Measurements from ENCODE around the gene BPIFB2.

Gene BPIFB2

GRCh38 chr20:32984631-32985354 lies 22.7 kb upstream of the BPIFB2 start:
- ChIA-PET POLR2A (no interaction called here), CTCF (interaction anchor here (0.6 kb wide), 1 partner anchor 17 kb away, joined by 3 read pairs; no protein-coding TSS in a partner anchor)
- H3K4me3 ChIP-seq (ENCODE audit: low read depth, low read length) = no peak overlapping the region
- TF ChIP-seq, protein P1, sequence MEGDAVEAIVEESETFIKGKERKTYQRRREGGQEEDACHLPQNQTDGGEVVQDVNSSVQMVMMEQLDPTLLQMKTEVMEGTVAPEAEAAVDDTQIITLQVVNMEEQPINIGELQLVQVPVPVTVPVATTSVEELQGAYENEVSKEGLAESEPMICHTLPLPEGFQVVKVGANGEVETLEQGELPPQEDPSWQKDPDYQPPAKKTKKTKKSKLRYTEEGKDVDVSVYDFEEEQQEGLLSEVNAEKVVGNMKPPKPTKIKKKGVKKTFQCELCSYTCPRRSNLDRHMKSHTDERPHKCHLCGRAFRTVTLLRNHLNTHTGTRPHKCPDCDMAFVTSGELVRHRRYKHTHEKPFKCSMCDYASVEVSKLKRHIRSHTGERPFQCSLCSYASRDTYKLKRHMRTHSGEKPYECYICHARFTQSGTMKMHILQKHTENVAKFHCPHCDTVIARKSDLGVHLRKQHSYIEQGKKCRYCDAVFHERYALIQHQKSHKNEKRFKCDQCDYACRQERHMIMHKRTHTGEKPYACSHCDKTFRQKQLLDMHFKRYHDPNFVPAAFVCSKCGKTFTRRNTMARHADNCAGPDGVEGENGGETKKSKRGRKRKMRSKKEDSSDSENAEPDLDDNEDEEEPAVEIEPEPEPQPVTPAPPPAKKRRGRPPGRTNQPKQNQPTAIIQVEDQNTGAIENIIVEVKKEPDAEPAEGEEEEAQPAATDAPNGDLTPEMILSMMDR (IDR thresholded peaks at IDR 0.05; ENCODE audit: insufficient read depth, low read length, missing control alignments) = no peak
- DNase-seq (ENCODE audit: low read depth, low spot score) = no peak

GRCh38 chr20:32985596-32985995 lies 21.9 kb upstream of the BPIFB2 start:
- no peak overlapping the region for H3K4me3 ChIP-seq (ENCODE audit: low read depth, low read length)
- no peak for DNase-seq (ENCODE audit: low read depth, low spot score)
- ChIA-PET CTCF (no interaction called here), POLR2A (no interaction called here)
- TF ChIP-seq, protein P1 (IDR thresholded peaks at IDR 0.05; ENCODE audit: insufficient read depth, low read length, missing control alignments) = no peak

GRCh38 chr20:32986331-32986966 lies 21.1 kb upstream of the BPIFB2 start:
- POLR2A ChIA-PET = no interaction called here
- CTCF ChIA-PET = no interaction called here
- no peak for DNase-seq (ENCODE audit: low read depth, low spot score)

GRCh38 chr20:32987044-32987825 lies 20.3 kb upstream of the BPIFB2 start:
- POLR2A ChIA-PET = no interaction called here
- no peak for DNase-seq (ENCODE audit: low read depth, low spot score)
- H3K4me3 ChIP-seq (ENCODE audit: low read depth, low read length) = no peak overlapping the region
- CTCF ChIA-PET = no interaction called here
- TF ChIP-seq, protein P1 (IDR thresholded peaks at IDR 0.05; ENCODE audit: insufficient read depth, low read length, missing control alignments) = no peak

More at GRCh38 chr20:32986331-32986966, 21.1 kb upstream of the BPIFB2 start:
- TF ChIP-seq, protein P1 (IDR thresholded peaks at IDR 0.05; ENCODE audit: insufficient read depth, low read length, missing control alignments) = no peak
- H3K4me3 ChIP-seq (ENCODE audit: low read depth, low read length) = no peak overlapping the region

DNA sequence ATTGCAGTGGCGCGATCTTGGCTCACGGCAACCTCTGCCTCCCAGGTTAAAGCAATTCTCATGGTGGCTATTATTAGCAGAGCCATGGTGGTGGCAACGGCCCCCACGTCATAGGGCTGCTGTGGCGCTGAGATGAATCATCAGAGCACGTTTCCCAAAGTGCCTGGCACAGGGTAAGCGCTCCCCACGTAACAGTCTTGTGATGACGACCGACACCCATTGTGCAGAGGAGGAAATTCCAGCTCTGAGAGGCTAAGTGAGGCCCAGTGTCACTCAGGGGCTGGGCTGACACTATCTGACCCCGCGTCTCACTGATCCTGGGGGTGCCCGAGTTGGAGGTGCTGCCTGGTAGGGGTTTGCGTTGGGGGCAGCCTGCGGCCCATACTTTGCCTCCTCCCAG lies 19.5 kb upstream of the BPIFB2 start:
- DNase-seq (ENCODE audit: low read depth, low spot score) = no peak
- H3K4me3 ChIP-seq (ENCODE audit: low read depth, low read length) = no peak overlapping the region
- TF ChIP-seq, protein P1 (IDR thresholded peaks at IDR 0.05; ENCODE audit: insufficient read depth, low read length, missing control alignments) = no peak
- ChIA-PET POLR2A (no interaction called here), CTCF (no interaction called here)

Measured in AG04449 (cell line).